GM12874 (cell line): ENCODE data around the gene PRR5.
A peak's percentile ranks its signal among the peaks of the same experiment; 100 is the strongest.

Experiments
- CTCF ChIP-seq: IDR thresholded peaks from 2 replicates; pipeline ENCODE4 v1.5.1; 2011; ENCODE audit warnings: low read depth, mild to moderate bottlenecking, control low read depth, low read length, moderate library complexity; ENCODE audit not compliant: insufficient read depth

Gene PRR5

GRCh38 chr22:44691796-44692661, 10.0 kb upstream of the PRR5 start:
- no peak for TF ChIP-seq CTCF

GRCh38 chr22:44692662-44693007, 9.4 kb upstream of the PRR5 start:
- no peak for TF ChIP-seq CTCF

GRCh38 chr22:44693145-44693544, 8.9 kb upstream of the PRR5 start:
- no peak for TF ChIP-seq CTCF

- no peak for TF ChIP-seq CTCF
These were observed 8.2 kb upstream of the PRR5 start for GRCh38 chr22:44693756-44694155.

GRCh38 chr22:44697423-44698141, 4.4 kb upstream of the PRR5 start:
- TF ChIP-seq CTCF: peak; percentile 97

- TF ChIP-seq CTCF: no peak
These were observed 3.2 kb upstream of the PRR5 start for GRCh38 chr22:44698531-44699421.

- no peak for TF ChIP-seq CTCF
These were observed 1.5 kb upstream of the PRR5 start for GRCh38 chr22:44700456-44700855.
